HEK293 (cell line): Measurements from ENCODE around the gene FADS1.
A peak's percentile ranks its signal among the peaks of the same experiment; 100 is the strongest.

Source experiments
- CTCF ChIA-PET: fragments of 350-600 bp; formaldehyde crosslinking; extraction: SDS; loops from one replicate; lab custom pipeline; 2021; ENCODE audit warnings: antibody characterized with exemption; lab: Yijun Ruan, JAX
- POLR2A ChIA-PET: fragments of 300-600 bp; formaldehyde crosslinking; extraction: SDS; loops from one replicate; lab custom pipeline; 2020; ENCODE audit warnings: antibody characterized with exemption, inconsistent platforms; lab: Yijun Ruan, JAX
- H3K27ac ChIP-seq: fragments of 200-500 bp; sonication (Bioruptor generic); 2 replicates; pipeline ENCODE4 v1.5.1; 2014; ENCODE audit warnings: low read depth, low read length, control low read depth, inconsistent platforms; ENCODE audit errors: extremely low read depth
- H3K36me3 ChIP-seq, 2 experiments: fragments of 200-500 bp in 1 of 2; sonication (Bioruptor generic) in 1 of 2; 1 replicate in 1 of 2; 2 replicates in 1 of 2; pipeline ENCODE4 v1.5.1; 2014 to 2017; ENCODE audit warnings: inconsistent platforms in 2 of 2, low read length in 2 of 2; ENCODE audit not compliant: control insufficient read depth in 2 of 2, insufficient read depth in 1 of 2
- H3K4me1 ChIP-seq: fragments of 200-500 bp; sonication (Bioruptor generic); 2 replicates; pipeline ENCODE4 v1.5.1; 2014; ENCODE audit warnings: mild to moderate bottlenecking, low read length, inconsistent platforms; ENCODE audit not compliant: control insufficient read depth, insufficient read depth
- H3K4me3 ChIP-seq: 2 replicates; pipeline ENCODE4 v1.5.1; 2011; ENCODE audit warnings: low read depth, mild to moderate bottlenecking, control low read depth, low read length, moderate library complexity
- H3K9me3 ChIP-seq: fragments of 200-500 bp; sonication (Bioruptor generic); 2 replicates; pipeline ENCODE4 v1.5.1; 2014; ENCODE audit warnings: low read depth, low read length, inconsistent platforms; ENCODE audit not compliant: control insufficient read depth, insufficient read depth
- BCL11A ChIP-seq: fragments of 450-650 bp; formaldehyde crosslinking; IDR thresholded peaks from 2 replicates; pipeline ENCODE4 v1.5.1; 2016; ENCODE audit warnings: low read depth, missing biosample characterization, missing genetic modification characterization
- BCL6B ChIP-seq: fragments of 450-650 bp; formaldehyde crosslinking; IDR thresholded peaks from 2 replicates; pipeline ENCODE4 v1.5.1; 2017; ENCODE audit warnings: missing biosample characterization, missing genetic modification characterization
- KLF9 ChIP-seq: fragments of 450-650 bp; formaldehyde crosslinking; IDR thresholded peaks from 2 replicates; pipeline ENCODE4 v1.5.1; 2016; ENCODE audit warnings: missing biosample characterization, missing genetic modification characterization, low read depth
- SCRT2 ChIP-seq: fragments of 450-650 bp; formaldehyde crosslinking; IDR thresholded peaks from 2 replicates; pipeline ENCODE4 v1.5.1; 2016; ENCODE audit warnings: missing biosample characterization, missing genetic modification characterization
- SP3 ChIP-seq: fragments of 450-650 bp; formaldehyde crosslinking; IDR thresholded peaks from 2 replicates; pipeline ENCODE4 v1.5.1; 2016; ENCODE audit warnings: missing biosample characterization, missing genetic modification characterization
- ZNF121 ChIP-seq: fragments of 450-650 bp; formaldehyde crosslinking; IDR thresholded peaks from 2 replicates; pipeline ENCODE4 v1.5.1; 2016; ENCODE audit warnings: missing biosample characterization, missing genetic modification characterization
- ZNF223 ChIP-seq: fragments of 450-650 bp; formaldehyde crosslinking; IDR thresholded peaks from 2 replicates; pipeline ENCODE4 v1.5.1; 2016; ENCODE audit warnings: missing biosample characterization, missing genetic modification characterization
- ZNF521 ChIP-seq: fragments of 450-650 bp; formaldehyde crosslinking; IDR thresholded peaks from 2 replicates; pipeline ENCODE4 v1.5.1; 2017; ENCODE audit warnings: missing biosample characterization, mild to moderate bottlenecking, missing genetic modification characterization
- ZNF558 ChIP-seq: fragments of 450-650 bp; formaldehyde crosslinking; IDR thresholded peaks from 2 replicates; pipeline ENCODE4 v1.5.1; 2016; ENCODE audit warnings: missing biosample characterization, missing genetic modification characterization
- ZNF571 ChIP-seq: fragments of 450-650 bp; formaldehyde crosslinking; IDR thresholded peaks from 2 replicates; pipeline ENCODE4 v1.5.0; 2017; ENCODE audit warnings: missing biosample characterization, missing genetic modification characterization
- ZNF776 ChIP-seq: fragments of 450-650 bp; formaldehyde crosslinking; IDR thresholded peaks from 2 replicates; pipeline ENCODE4 v1.5.0; 2017; ENCODE audit warnings: missing biosample characterization, missing genetic modification characterization, borderline replicate concordance
- ZNF792 ChIP-seq: fragments of 450-650 bp; formaldehyde crosslinking; IDR thresholded peaks from 2 replicates; pipeline ENCODE4 v1.5.1; 2016; ENCODE audit warnings: missing biosample characterization, missing genetic modification characterization
- ZSCAN4 ChIP-seq: fragments of 450-650 bp; formaldehyde crosslinking; IDR thresholded peaks from 2 replicates; pipeline ENCODE4 v1.5.1; 2017; ENCODE audit warnings: missing biosample characterization, missing genetic modification characterization
- TF ChIP-seq, protein P1 (sequence below): fragments of 450-650 bp; formaldehyde crosslinking; conservative IDR thresholded peaks from 2 replicates; pipeline ENCODE4 v1.5.1; 2016; ENCODE audit warnings: low read depth, missing biosample characterization, missing genetic modification characterization
- TF ChIP-seq, protein P2 (sequence below): fragments of 450-650 bp; formaldehyde crosslinking; IDR thresholded peaks from 2 replicates; pipeline ENCODE4 v1.5.1; 2016; ENCODE audit warnings: missing biosample characterization, missing genetic modification characterization
- TF ChIP-seq, protein P3 (sequence below): sonication (generic); formaldehyde crosslinking; IDR thresholded peaks from 2 replicates; pipeline ENCODE4 v1.8.1; 2022; ENCODE audit warnings: mild to moderate bottlenecking, moderate library complexity, missing genetic modification reagents

FADS1 gene

DNA sequence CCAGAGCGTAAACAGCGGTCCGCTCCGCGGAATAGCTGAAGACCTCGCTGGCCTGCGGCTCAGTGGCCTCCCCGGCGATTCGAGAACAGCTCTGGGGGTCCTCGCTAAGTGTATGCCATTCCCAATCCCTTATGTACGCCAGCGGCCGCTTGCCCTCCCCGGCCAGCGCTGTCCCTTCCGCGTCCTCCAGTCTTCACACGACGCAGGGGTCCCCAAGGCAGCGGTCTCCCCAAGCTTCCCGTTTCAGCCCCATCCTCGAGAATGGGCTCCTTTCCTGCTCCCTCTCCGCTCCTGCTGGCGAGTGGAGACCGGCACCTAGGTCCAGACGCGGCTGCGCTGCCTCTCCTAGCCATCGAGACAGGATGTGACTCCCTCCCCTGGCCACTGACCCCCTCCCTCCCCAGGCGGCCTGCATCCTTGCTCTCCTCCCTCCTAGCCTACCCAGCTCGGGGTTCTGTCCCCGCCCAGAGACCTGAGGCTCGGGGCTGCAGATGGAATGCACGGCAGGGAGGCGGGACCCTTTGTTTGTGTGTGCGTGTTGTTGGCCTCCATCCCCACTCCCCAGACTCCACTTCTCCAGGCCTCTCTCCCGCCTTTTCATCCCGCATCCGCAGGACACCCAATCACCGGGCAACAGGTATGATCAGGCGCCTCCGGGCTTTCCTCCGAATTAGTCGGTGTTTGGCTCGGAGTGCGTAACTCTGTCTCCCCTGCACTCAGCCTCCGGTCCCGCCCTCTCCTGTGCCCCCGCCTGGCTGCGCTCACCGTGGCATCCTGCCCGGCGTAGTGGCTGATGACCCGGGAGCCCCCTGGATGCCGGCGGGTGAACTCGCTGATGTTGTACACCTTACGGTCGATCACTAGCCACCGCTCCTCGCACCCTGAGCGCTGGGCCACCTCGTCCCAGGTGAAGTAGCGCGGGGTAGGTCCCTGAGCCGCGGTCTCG lies 740 bp downstream of the FADS1 start (continued):
- TF ChIP-seq, protein P1, sequence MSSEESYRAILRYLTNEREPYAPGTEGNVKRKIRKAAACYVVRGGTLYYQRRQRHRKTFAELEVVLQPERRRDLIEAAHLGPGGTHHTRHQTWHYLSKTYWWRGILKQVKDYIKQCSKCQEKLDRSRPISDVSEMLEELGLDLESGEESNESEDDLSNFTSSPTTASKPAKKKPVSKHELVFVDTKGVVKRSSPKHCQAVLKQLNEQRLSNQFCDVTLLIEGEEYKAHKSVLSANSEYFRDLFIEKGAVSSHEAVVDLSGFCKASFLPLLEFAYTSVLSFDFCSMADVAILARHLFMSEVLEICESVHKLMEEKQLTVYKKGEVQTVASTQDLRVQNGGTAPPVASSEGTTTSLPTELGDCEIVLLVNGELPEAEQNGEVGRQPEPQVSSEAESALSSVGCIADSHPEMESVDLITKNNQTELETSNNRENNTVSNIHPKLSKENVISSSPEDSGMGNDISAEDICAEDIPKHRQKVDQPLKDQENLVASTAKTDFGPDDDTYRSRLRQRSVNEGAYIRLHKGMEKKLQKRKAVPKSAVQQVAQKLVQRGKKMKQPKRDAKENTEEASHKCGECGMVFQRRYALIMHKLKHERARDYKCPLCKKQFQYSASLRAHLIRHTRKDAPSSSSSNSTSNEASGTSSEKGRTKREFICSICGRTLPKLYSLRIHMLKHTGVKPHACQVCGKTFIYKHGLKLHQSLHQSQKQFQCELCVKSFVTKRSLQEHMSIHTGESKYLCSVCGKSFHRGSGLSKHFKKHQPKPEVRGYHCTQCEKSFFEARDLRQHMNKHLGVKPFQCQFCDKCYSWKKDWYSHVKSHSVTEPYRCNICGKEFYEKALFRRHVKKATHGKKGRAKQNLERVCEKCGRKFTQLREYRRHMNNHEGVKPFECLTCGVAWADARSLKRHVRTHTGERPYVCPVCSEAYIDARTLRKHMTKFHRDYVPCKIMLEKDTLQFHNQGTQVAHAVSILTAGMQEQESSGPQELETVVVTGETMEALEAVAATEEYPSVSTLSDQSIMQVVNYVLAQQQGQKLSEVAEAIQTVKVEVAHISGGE = peak; percentile 21; the same call in 1 of the 2 replicates
- TF ChIP-seq SCRT2 (tag by site-specific recombination) (peak; percentile 97), KLF9 (tag by site-specific recombination) (peak; percentile 43; the same call in 1 of the 2 replicates), ZNF776 (tag by site-specific recombination) (no peak), SP3 (tag by site-specific recombination) (peak; percentile 42; the same call in 1 of the 2 replicates)
- TF ChIP-seq, protein P2, sequence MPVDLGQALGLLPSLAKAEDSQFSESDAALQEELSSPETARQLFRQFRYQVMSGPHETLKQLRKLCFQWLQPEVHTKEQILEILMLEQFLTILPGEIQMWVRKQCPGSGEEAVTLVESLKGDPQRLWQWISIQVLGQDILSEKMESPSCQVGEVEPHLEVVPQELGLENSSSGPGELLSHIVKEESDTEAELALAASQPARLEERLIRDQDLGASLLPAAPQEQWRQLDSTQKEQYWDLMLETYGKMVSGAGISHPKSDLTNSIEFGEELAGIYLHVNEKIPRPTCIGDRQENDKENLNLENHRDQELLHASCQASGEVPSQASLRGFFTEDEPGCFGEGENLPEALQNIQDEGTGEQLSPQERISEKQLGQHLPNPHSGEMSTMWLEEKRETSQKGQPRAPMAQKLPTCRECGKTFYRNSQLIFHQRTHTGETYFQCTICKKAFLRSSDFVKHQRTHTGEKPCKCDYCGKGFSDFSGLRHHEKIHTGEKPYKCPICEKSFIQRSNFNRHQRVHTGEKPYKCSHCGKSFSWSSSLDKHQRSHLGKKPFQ = no peak

- H3K4me3 ChIP-seq = peak overlapping the region; percentile 64
- H3K4me1 ChIP-seq = no peaks in the 10 kb centered on the region
- H3K27ac ChIP-seq = peak overlapping the region; percentile 76
- H3K9me3 ChIP-seq = no peaks in the 10 kb centered on the region
- CTCF ChIA-PET = interaction anchor here (0.5 to 6.0 kb wide), 17 partner anchors 10 to 733 kb away, joined by 3 to 40 read pairs (median 3); partner anchors contain the start of gene FADS2
- POLR2A ChIA-PET = interaction anchor here (0.7 to 4.8 kb wide), 10 partner anchors 9 to 297 kb away, joined by 3 to 55 read pairs (median 10); partner anchors contain the start of genes FADS2, FEN1, FTH1 and TMEM258
- TF ChIP-seq, protein P3, sequence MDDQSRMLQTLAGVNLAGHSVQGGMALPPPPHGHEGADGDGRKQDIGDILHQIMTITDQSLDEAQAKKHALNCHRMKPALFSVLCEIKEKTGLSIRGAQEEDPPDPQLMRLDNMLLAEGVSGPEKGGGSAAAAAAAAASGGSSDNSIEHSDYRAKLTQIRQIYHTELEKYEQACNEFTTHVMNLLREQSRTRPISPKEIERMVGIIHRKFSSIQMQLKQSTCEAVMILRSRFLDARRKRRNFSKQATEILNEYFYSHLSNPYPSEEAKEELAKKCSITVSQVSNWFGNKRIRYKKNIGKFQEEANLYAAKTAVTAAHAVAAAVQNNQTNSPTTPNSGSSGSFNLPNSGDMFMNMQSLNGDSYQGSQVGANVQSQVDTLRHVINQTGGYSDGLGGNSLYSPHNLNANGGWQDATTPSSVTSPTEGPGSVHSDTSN (CRISPR knock-in tag) = peak; percentile 70; the same call in 1 of the 2 replicates
- no peak for TF ChIP-seq BCL6B
- H3K36me3 ChIP-seq = peaks cover 0 to 26% of the 10 kb centered on the region in 2 experiments; a peak in 1 of 3 replicates
Observed at GRCh38 chr11:61814958-61815789, 1.6 kb downstream of the FADS1 start.

- H3K9me3 ChIP-seq = no peaks in the 10 kb centered on the region
- H3K27ac ChIP-seq = peak overlapping the region; percentile 56
- no peaks in the 10 kb centered on the region for H3K4me1 ChIP-seq
- TF ChIP-seq ZSCAN4 (tag by site-specific recombination) (no peak), ZNF521 (no peak), BCL11A (tag by site-specific recombination) (no peak), ZNF558 (no peak), ZNF121 (no peak), ZNF223 (tag by site-specific recombination) (no peak), ZNF792 (tag by site-specific recombination) (no peak), ZNF571 (tag by site-specific recombination) (no peak)
- TF ChIP-seq, protein P2 = no peak
- TF ChIP-seq, all 188 proteins: peak for 0
- Histone ChIP-seq H3K36me3 (peaks cover 0 to 34% of the 10 kb centered on the region in 2 experiments; a peak in 1 of 3 replicates), H3K4me3 (peak overlapping the region; percentile 34)
- CTCF ChIA-PET = interaction anchor here (0.5 to 6.0 kb wide), 14 partner anchors 9 to 734 kb away, joined by 3 to 40 read pairs (median 3); partner anchors contain the start of gene FADS2
- POLR2A ChIA-PET = interaction anchor here (0.8 to 4.8 kb wide), 9 partner anchors 8 to 298 kb away, joined by 3 to 55 read pairs (median 13); partner anchors contain the start of genes FADS2, FEN1 and TMEM258
Observed at GRCh38 chr11:61814247-61814957, 2.4 kb downstream of the FADS1 start.
